Measurements from ENCODE around the gene CHMP6. TPM values are rescaled to one million over a fixed set of nuclear protein-coding genes. Genes with fewer than 3 reads are reported as not detected.

CHMP6 gene
- total RNA-seq, 2 experiments from 2014 or later, result 13.9 to 16.7 TPM

DNA sequence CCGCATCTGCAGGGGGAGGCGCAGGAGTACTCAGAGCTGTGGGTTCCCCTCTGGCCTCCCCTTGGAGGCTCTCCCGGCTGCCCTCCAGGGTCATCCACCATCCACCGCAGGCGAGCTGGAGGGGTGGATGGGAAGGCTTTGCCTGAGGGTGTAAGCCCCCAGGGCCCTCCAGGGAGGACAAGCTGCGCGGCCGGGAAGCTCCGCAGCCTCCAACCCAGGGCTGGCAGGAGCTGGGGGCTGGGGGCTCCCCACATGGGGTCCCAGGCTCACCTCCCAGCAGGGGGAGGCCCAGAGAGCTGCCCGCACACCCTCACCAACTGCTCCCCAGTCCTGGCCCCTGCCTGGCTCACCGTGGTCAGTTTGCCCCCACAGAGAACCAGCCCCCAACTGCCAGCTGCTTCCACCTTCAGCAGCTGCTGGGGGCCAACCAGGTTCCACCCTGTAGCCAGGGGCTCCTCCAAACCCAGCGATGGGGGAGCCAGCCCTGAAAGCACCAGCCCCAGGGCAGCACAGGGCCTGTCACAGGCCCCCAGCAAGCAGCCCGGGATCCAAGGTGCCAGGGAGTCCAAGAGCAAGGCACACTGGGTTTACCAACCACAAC, 19.8 kb upstream of the CHMP6 start:
- Mint-ChIP-seq H3K36me3 (ENCODE audit: low read depth) (no peaks in the 10 kb centered on the region), H3K4me3 (no peak overlapping the region), H3K27ac (no peak overlapping the region), H3K27me3 (no peaks in the 10 kb centered on the region), H3K4me1 (ENCODE audit: low read depth) (peaks cover 5% of the 10 kb centered on the region), H3K9me3 (no peaks in the 10 kb centered on the region)
- TF ChIP-seq, protein P1, sequence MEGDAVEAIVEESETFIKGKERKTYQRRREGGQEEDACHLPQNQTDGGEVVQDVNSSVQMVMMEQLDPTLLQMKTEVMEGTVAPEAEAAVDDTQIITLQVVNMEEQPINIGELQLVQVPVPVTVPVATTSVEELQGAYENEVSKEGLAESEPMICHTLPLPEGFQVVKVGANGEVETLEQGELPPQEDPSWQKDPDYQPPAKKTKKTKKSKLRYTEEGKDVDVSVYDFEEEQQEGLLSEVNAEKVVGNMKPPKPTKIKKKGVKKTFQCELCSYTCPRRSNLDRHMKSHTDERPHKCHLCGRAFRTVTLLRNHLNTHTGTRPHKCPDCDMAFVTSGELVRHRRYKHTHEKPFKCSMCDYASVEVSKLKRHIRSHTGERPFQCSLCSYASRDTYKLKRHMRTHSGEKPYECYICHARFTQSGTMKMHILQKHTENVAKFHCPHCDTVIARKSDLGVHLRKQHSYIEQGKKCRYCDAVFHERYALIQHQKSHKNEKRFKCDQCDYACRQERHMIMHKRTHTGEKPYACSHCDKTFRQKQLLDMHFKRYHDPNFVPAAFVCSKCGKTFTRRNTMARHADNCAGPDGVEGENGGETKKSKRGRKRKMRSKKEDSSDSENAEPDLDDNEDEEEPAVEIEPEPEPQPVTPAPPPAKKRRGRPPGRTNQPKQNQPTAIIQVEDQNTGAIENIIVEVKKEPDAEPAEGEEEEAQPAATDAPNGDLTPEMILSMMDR (IDR thresholded peaks at IDR 0.05), result no peak
- ChIA-PET CTCF (interaction anchor here (1.3 to 1.5 kb wide), 2 partner anchors 30 to 545 kb away, joined by 3 to 8 read pairs; no protein-coding TSS in a partner anchor), POLR2A (no interaction called here)
- intact Hi-C loops (cut with micrococcal nuclease), result no loop called here
- no peak for DNase-seq
- no peak for ATAC-seq

DNA sequence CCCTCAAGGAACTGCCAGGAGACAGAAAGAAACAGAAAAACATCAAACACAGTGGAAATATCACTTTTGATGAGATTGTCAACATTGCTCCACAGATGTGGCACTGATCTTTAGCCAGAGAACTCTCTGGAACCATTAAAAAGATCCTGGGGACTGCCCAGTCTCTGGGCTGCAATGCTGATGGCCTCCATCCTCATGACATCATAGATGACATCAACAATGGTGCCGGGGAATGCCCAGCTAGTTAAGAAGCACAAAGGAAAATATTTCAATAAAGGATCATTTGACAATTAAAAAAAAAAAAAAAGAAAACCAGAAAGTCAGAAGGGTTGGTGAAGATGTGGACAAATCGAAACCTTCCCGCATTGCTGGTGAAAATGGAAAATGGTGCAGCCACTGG, 14.9 kb upstream of the CHMP6 start:
- ChIA-PET CTCF (no interaction called here), POLR2A (no interaction called here)
- ATAC-seq (no peak), DNase-seq (no peak)
- Mint-ChIP-seq H3K27ac (no peak overlapping the region), H3K9me3 (no peaks in the 10 kb centered on the region), H3K4me3 (no peak overlapping the region), H3K4me1 (ENCODE audit: low read depth) (peaks cover 9% of the 10 kb centered on the region), H3K36me3 (ENCODE audit: low read depth) (no peaks in the 10 kb centered on the region), H3K27me3 (peaks cover 7% of the 10 kb centered on the region)
- TF ChIP-seq, protein P1 (IDR thresholded peaks at IDR 0.05), result no peak
- intact Hi-C loops (cut with micrococcal nuclease), result no loop called here

DNA sequence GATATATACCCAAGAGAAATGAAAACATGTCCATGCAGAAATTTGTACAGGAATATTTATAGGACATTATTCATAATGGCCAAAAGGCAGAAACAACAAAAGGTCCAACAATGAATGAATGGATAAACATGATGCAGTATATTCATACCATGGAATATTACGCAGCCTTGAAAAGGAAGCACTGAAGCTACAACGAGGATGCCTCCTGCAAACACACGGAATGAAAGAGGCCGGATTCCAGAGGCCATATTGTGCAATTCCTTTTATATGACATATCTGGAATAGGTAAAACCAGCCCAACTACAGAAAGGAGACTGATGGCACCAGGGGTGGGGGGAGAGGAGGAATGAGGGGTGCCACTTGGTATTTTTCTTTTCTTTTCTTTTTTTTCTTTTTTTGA, 14.5 kb upstream of the CHMP6 start:
- H3K4me3 Mint-ChIP-seq, result no peak overlapping the region
- H3K27ac Mint-ChIP-seq, result no peak overlapping the region
- POLR2A ChIA-PET, result no interaction called here
- CTCF ChIA-PET, result no interaction called here
- TF ChIP-seq, protein P1 (IDR thresholded peaks at IDR 0.05), result no peak
- H3K27me3 Mint-ChIP-seq, result peaks cover 7% of the 10 kb centered on the region
- peaks cover 9% of the 10 kb centered on the region for H3K4me1 Mint-ChIP-seq (ENCODE audit: low read depth)
- intact Hi-C loops (cut with micrococcal nuclease), result no loop called here
- no peaks in the 10 kb centered on the region for H3K36me3 Mint-ChIP-seq (ENCODE audit: low read depth)
- DNase-seq (no peak), ATAC-seq (no peak)
- no peaks in the 10 kb centered on the region for H3K9me3 Mint-ChIP-seq

DNA sequence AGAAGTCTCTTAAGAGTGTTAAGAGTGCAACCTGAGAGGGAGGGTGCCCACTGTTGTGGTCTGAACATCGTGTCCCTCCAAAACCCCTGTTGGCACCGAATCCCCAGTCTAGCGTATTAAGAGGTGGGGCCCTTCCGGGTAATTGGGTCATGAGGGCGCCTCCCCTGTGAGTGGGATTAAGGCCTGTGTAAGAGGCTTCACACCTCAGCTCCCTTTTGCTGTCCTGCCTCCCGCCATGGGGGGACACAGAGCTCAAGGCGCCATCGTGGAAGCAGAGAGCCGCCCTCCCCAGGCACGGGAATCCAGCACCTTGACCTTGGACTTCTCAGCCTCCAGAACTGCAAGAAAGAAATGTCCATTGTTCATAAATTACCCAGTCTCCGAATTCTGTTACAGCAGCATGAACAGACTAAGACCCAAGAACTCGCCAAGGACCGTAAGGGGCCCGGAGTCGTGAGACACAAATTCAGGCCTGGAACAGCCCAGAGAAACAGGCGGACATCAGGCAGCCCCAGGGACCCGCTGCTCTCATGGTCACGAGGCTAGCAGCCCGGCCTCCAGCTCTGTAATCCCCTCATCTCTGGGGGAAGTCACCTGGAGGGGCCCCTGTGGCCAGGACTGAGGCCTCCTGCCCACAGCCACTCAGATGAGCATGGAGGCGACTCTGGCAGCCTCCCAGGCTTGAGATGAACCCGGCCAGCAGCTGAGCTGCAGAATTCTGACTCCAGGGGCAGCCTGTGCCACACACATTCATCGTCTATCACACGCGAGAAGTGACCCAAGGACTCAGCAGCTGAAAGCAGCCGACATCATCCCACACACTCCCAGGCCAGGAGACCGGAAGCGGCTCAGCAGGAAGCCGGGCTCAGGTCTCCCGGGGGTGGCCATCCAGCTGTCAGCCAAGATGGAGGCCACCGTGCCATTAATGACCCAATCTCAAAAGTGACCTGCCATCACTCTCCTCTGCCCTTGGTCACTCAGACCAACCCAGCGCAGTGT, 12.8 kb upstream of the CHMP6 start:
- Mint-ChIP-seq H3K4me1 (ENCODE audit: low read depth) (peaks cover 9% of the 10 kb centered on the region), H3K4me3 (no peak overlapping the region), H3K36me3 (ENCODE audit: low read depth) (no peaks in the 10 kb centered on the region), H3K9me3 (no peaks in the 10 kb centered on the region), H3K27me3 (peaks cover 10% of the 10 kb centered on the region), H3K27ac (no peak overlapping the region)
- no peak for DNase-seq
- POLR2A ChIA-PET, result interaction anchor here (0.9 kb wide), 1 partner anchor 503 kb away, joined by 3 read pairs; no protein-coding TSS in a partner anchor
- CTCF ChIA-PET, result interaction anchor here (0.7 to 1.9 kb wide), 3 partner anchors 10 to 551 kb away, joined by 3 to 8 read pairs (median 4); no protein-coding TSS in a partner anchor
- TF ChIP-seq, protein P1 (IDR thresholded peaks at IDR 0.05), result no peak
- no peak for ATAC-seq
- intact Hi-C loops (cut with micrococcal nuclease), result no loop called here

Data from activated CD8-positive, alpha-beta T cell treated with anti-CD3 and anti-CD28 coated beads for 36 hours (primary cell).